Stomach smooth muscle (tissue), 2 donors: ENCODE measurements around the gene VPS8.

ENCODE experiments used
- H3K27ac ChIP-seq: one replicate; pipeline ENCODE4 v1.7.0; 2013; ENCODE audit warnings: mild to moderate bottlenecking, low read length, inconsistent platforms
- H3K27me3 ChIP-seq, 2 donors: one replicate each; pipeline ENCODE4 v1.7.0; 2013; ENCODE audit warnings: low read length in 2 of 2; ENCODE audit not compliant: insufficient read depth in 2 of 2, control insufficient read depth in 1 of 2
- H3K36me3 ChIP-seq, 2 donors: one replicate each; pipeline ENCODE4 v1.7.0; 2013; ENCODE audit warnings: low read length in 2 of 2; ENCODE audit not compliant: control insufficient read depth in 2 of 2, insufficient read depth in 2 of 2
- H3K4me1 ChIP-seq: one replicate; pipeline ENCODE4 v1.7.0; 2013; ENCODE audit warnings: low read length; ENCODE audit not compliant: control insufficient read depth, insufficient read depth
- H3K4me3 ChIP-seq, 2 donors: one replicate each; pipeline ENCODE4 v1.7.0; 2013; ENCODE audit warnings: low read length in 2 of 2
- H3K9ac ChIP-seq, 2 donors: one replicate each; pipeline ENCODE4 v1.7.0; 2013; ENCODE audit warnings: low read length in 2 of 2, mild to moderate bottlenecking in 1 of 2
- H3K9me3 ChIP-seq, 2 donors: one replicate each; pipeline ENCODE4 v1.7.0; 2013; ENCODE audit warnings: low read length in 2 of 2; ENCODE audit not compliant: control insufficient read depth in 2 of 2
- donor health status: healthy.
- donor health status: Pancreatic carcinoma.

VPS8 gene

DNA sequence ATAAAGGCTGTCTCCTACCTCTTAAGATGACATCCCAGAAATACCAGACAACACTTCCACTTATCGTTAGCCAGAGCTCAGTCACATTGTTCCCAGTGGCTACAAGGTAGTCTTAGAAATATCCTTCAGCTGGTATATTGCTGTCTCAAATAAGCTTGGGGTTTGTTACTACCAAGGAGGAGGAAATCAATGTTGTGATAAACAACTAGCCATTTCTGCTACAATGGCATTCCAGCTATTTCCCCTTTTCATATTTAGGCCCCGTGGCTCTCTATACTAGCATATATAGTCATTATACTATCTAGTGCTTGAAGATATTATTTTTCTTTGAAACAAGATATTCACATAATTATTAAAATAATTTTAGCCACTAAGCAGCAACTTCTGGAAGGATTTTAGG lies 56.5 kb downstream of the VPS8 start:
- H3K9ac ChIP-seq: no peak overlapping the region
- no peak overlapping the region for H3K4me3 ChIP-seq
- H3K27ac ChIP-seq: no peak overlapping the region
- H3K36me3 ChIP-seq: peaks cover 16 to 25% of the 10 kb centered on the region in 2 donors
- H3K4me1 ChIP-seq: no peaks in the 10 kb centered on the region
- no peaks in the 10 kb centered on the region for H3K27me3 ChIP-seq
- H3K9me3 ChIP-seq: no peaks in the 10 kb centered on the region

DNA sequence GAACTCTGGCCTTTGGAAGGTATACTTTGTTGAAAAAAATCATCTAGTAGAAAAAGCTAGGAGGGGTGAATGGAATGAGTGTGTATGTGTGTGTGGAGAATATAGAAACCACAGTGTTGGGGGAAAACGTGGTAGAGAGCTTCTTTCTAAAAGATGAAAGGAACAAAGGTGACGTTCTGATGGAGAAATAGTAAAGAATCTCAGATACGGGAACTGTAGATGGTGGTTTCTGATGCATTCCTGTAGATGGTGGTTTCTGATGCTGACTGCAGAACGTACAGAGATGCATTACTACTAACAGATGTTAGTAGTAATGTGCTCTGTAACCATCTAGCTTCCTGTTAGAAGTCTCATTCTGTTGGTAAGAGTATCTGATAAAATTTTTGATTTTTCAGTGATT lies 60.2 kb downstream of the VPS8 start:
- Histone ChIP-seq H3K36me3 (peaks cover 13 to 22% of the 10 kb centered on the region in 2 donors), H3K9ac (no peak overlapping the region), H3K4me3 (no peak overlapping the region), H3K9me3 (no peaks in the 10 kb centered on the region), H3K4me1 (no peaks in the 10 kb centered on the region), H3K27me3 (no peaks in the 10 kb centered on the region), H3K27ac (no peak overlapping the region)

DNA sequence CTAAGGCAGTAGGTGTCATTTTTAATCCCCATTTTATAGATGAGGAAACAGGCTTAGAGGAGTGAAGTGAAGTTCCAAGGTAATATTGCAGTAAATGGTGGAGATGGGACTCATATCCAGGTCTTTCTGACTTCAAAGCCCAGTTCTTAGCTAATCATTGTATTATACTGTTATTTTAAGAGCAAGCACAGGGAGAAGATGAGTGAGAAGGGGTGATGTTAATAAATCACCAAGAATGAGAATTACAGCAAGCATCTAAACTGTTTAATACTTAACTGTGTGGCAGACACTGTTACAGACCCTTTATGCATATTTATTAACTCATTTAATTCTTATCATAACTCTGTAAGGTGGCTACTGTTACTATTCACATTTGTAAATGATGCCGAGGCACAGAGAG lies 61.2 kb downstream of the VPS8 start:
- H3K27me3 ChIP-seq: no peaks in the 10 kb centered on the region

DNA sequence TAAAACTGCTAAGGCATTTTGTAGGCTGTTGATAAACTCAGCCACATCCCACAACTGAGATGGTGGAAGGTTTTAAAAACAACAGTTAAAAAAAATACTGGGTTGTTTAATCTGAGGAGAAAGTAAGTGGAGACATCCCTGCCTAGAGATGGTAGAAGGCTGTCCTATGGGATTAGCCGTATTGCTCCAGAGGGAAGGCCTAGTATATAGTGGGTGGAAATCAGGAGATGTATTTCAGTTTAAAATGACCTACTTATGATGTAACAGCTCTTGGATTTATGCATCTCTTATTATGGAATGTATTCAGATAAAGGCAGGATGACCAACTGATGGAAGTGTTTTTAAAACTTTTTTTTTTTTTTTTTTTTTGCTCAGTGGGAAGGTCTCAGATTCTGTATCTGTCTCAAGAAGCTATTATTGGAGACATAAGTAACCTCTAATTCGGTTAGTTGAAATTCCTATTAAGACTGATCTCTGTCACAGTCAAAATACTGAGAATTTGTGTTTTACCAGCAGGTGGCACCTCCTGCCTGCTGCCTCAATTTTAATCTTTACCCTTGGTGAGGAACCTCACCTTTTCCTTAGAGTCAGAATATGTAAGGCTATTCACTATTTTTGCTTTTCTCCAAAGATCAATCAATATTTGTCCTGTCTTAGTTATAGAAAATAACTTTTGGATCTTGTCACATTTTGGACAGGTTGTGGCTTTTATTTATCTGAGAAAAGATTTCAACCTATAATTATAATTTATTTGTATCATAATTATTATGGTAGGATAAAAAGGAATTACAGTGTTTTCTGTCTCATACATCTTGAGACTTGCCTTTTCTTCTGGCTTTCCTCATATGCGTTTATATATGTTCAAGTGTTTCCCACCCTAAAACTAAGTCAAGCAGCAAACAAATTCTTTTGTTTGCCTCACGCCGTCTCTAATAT lies 63.0 kb downstream of the VPS8 start:
- Histone ChIP-seq H3K9me3 (no peaks in the 10 kb centered on the region), H3K4me1 (no peaks in the 10 kb centered on the region), H3K36me3 (peaks cover 3 to 12% of the 10 kb centered on the region in 2 donors), H3K27ac (no peak overlapping the region), H3K27me3 (no peaks in the 10 kb centered on the region), H3K9ac (no peak overlapping the region), H3K4me3 (no peak overlapping the region)

More for the DNA sequence above, 61.2 kb downstream of the VPS8 start:
- Histone ChIP-seq H3K4me1 (no peaks in the 10 kb centered on the region), H3K27ac (no peak overlapping the region), H3K36me3 (peaks cover 13 to 18% of the 10 kb centered on the region in 2 donors), H3K9ac (no peak overlapping the region), H3K4me3 (no peak overlapping the region), H3K9me3 (no peaks in the 10 kb centered on the region)

DNA sequence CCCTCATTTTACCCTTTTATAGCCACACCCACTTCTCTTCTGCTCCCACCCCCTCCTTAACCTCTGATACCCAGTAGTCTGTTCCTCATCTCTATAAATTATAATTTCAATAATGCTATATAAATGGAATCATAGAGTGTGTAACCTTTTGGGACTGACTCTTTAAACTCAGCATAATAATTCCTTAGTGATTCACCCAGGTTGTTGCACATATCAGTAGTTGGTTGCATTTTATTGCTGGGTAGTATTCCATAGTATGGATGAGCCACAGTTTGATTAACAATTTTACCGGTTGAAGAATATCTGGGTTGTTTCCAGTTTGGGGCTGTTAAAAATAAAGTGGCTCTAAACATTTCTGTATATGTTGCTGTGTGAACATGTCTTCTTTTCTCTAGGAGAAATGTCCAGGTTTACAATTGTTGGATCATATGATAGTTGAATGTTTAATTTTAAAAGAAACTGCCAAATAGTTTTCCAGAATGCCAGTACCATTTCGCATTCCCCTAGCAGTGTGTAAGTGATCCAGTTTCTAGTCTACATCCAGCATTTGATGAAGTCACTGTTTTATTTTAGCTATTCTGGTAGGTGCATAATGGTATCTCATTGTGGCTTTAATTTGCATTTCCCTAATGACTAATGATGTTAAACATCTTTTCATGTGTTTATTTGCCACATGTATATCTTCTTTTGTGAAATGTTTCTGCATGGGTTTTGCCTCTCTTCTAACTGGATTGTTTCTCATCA lies 68.5 kb downstream of the VPS8 start:
- Histone ChIP-seq H3K27ac (no peak overlapping the region), H3K27me3 (no peaks in the 10 kb centered on the region), H3K4me3 (no peak overlapping the region), H3K9ac (no peak overlapping the region), H3K36me3 (peaks cover 3 to 4% of the 10 kb centered on the region in 2 donors), H3K9me3 (no peaks in the 10 kb centered on the region), H3K4me1 (no peaks in the 10 kb centered on the region)

DNA sequence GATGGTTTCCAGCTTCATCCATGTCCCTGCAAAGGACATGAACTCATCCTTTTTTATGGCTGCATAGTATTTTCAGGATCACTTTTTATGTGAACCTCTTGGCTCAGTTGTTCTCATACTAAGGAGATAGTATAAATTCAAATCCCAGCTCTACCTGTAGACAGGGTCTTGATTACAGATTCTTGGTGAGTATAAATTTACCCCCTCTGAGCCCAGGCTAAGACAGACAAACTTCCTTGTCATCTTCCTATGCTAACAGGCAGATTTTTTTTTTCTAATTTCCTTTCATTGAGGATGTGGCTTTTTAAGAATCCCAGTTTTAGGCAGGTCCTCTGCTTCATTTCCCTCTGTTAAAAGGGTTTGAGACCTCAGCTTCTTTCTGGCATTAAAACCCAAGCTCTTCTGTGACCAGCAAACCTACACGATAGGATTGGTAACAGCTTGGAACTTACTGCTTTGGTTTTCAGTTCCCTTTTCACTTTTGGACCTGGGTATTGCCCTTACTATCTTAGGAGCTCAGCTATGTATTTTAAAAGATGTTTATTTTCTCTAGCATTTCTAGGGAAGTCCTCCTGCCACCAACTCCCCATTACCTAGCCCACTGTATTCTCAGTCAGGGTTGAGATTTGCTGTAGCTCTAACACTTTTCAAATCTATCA lies 72.5 kb downstream of the VPS8 start:
- Histone ChIP-seq H3K27ac (no peak overlapping the region), H3K36me3 (peaks cover 0 to 3% of the 10 kb centered on the region in 2 donors)

DNA sequence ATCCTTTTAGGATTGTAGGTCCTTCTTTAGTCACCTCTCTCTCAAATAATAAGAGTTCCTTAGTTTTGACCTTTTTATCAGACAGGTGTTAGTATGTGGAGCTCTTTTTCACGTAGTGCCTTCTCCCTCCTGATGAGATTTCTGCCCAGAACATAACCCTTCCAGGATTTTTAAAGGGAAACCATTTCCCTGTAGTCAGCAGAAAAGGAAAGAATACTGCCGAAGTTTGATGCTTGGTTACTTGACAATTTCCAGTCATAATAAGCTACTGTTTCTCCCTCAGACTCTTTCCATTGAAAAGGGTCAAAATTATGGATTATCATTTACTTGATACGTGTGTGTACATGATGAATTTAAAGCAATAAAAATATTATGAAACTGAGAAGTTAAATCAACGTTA lies 73.1 kb downstream of the VPS8 start:
- Histone ChIP-seq H3K9ac (no peak overlapping the region), H3K36me3 (peaks cover 0 to 3% of the 10 kb centered on the region in 2 donors), H3K4me3 (no peak overlapping the region), H3K27me3 (no peaks in the 10 kb centered on the region), H3K9me3 (no peaks in the 10 kb centered on the region), H3K4me1 (no peaks in the 10 kb centered on the region), H3K27ac (no peak overlapping the region)

More for the DNA sequence above, 72.5 kb downstream of the VPS8 start:
- no peak overlapping the region for H3K9ac ChIP-seq
- no peak overlapping the region for H3K4me3 ChIP-seq
- H3K4me1 ChIP-seq: no peaks in the 10 kb centered on the region
- no peaks in the 10 kb centered on the region for H3K9me3 ChIP-seq
- no peaks in the 10 kb centered on the region for H3K27me3 ChIP-seq

DNA sequence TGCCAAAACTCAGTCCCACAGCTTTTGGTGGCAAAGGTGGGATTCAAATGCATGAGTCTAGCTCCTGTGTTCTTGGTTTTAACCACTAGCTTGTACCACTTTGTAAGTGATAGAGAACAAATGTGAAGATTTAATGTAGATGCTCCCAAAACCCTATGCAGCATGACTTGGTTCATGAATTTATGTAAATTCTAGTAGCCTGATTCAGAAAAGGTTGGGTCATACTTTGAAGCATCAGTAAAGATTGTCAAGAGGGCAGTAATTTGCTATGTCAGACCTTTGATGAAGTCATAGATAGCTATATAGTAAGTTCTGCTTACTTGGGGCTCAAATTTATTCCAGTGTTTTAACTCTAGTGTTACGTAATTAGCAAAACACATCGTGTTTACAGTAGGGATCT lies 75.6 kb downstream of the VPS8 start:
- no peaks in the 10 kb centered on the region for H3K4me1 ChIP-seq
- no peak overlapping the region for H3K27ac ChIP-seq
- H3K9ac ChIP-seq: no peak overlapping the region
- no peaks in the 10 kb centered on the region for H3K27me3 ChIP-seq
- no peak overlapping the region for H3K4me3 ChIP-seq
- H3K36me3 ChIP-seq: peaks cover 0 to 3% of the 10 kb centered on the region in 2 donors
- no peaks in the 10 kb centered on the region for H3K9me3 ChIP-seq

DNA sequence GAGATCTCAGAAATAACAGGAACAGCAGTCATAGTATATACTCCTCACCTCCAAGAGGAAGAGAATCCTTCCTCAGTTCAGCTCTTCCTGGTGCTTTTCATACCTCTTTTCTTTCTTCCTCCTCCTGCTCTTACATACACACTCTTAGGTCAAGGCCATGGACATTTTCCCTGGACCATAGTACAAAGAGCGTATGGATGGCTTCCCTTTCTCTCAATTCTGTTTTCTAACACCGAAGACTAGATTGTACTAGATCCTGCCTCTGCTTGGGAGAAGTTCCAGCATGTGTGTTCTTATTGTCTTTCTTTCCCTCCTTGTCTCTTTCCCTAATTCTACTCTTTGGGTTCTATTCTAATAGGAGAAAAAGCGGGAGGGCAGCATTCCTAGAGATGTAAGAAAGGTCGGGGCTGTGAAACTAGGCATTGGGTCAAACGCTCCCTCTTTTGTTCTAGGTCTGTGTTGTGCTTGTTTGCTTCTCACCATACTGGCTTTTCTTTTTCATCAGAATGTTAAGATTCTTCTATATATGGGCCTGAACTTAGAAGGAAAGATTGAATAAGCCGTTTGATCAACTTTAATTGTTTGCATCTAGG lies 77.4 kb downstream of the VPS8 start:
- Histone ChIP-seq H3K4me1 (no peaks in the 10 kb centered on the region), H3K27me3 (no peaks in the 10 kb centered on the region), H3K9me3 (no peaks in the 10 kb centered on the region), H3K36me3 (peaks cover 0 to 3% of the 10 kb centered on the region in 2 donors), H3K4me3 (no peak overlapping the region), H3K27ac (no peak overlapping the region), H3K9ac (no peak overlapping the region)

DNA sequence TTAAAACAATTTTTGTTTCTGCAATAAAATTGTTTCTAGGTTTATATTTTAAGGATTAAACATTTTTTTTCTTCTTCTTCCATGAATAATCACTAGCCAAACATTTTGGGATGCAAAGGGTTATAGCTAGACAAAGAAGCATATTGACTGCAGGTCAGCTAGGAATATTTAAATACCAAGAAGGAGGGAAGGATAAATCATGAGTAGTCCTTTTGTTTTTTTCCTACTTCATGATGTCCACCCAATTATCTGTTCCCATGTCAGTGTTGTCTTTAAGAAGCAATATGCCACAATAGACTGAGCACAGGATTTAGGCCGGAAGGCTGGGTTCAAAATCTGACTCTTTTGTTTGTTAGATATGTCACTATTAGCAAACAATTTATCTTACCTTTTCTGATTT lies 82.1 kb downstream of the VPS8 start:
- H3K36me3 ChIP-seq: no peaks in the 10 kb centered on the region
- H3K27me3 ChIP-seq: no peaks in the 10 kb centered on the region
- no peaks in the 10 kb centered on the region for H3K9me3 ChIP-seq
- no peak overlapping the region for H3K27ac ChIP-seq
- no peak overlapping the region for H3K9ac ChIP-seq
- H3K4me1 ChIP-seq: no peaks in the 10 kb centered on the region
- H3K4me3 ChIP-seq: no peak overlapping the region
